HepG2 (cell line): ENCODE data around the gene KSR1. TPM values are rescaled to one million over a fixed set of nuclear protein-coding genes. Genes with fewer than 3 reads are reported as not detected.
A peak's percentile ranks its signal among the peaks of the same experiment; 100 is the strongest.

Source experiments
- AKAP8 ChIP-seq: sonication (generic); formaldehyde crosslinking; IDR thresholded peaks from 2 replicates; pipeline ENCODE4 v1.5.1; 2020; ENCODE audit warnings: mild to moderate bottlenecking, missing genetic modification reagents
- ARNT2 ChIP-seq: sonication (generic); formaldehyde crosslinking; IDR thresholded peaks from 2 replicates; pipeline ENCODE4 v1.8.0; 2022; ENCODE audit warnings: mild to moderate bottlenecking, low read depth, missing genetic modification reagents, moderate library complexity
- FOXP4 ChIP-seq: sonication (generic); formaldehyde crosslinking; IDR thresholded peaks from 2 replicates; pipeline ENCODE4 v1.4.0; 2020; ENCODE audit warnings: missing genetic modification reagents
- NFRKB ChIP-seq: fragments of 450-650 bp; IDR thresholded peaks from 2 replicates; pipeline ENCODE4 v1.6.1; 2017
- NR3C1 ChIP-seq: sonication (generic); formaldehyde crosslinking; IDR thresholded peaks from 2 replicates; pipeline ENCODE4 v1.4.0; 2020; ENCODE audit warnings: missing genetic modification reagents
- PATZ1 ChIP-seq: sonication (generic); formaldehyde crosslinking; IDR thresholded peaks from 2 replicates; pipeline ENCODE4 v1.4.0; 2020; ENCODE audit warnings: missing genetic modification reagents
- PRDM10 ChIP-seq: sonication (generic); formaldehyde crosslinking; IDR thresholded peaks from 2 replicates; pipeline ENCODE4 v1.4.0; 2020; ENCODE audit warnings: low read depth, missing genetic modification reagents
- SAFB2 ChIP-seq: sonication (generic); formaldehyde crosslinking; IDR thresholded peaks from 2 replicates; pipeline ENCODE4 v1.5.1; 2020; ENCODE audit warnings: missing genetic modification reagents, low read depth, mild to moderate bottlenecking, borderline replicate concordance
- SIX1 ChIP-seq: sonication (generic); formaldehyde crosslinking; IDR thresholded peaks from 2 replicates; pipeline ENCODE4 v1.4.0; 2020; ENCODE audit warnings: missing genetic modification reagents, borderline replicate concordance
- STAG1 ChIP-seq: sonication (generic); formaldehyde crosslinking; IDR thresholded peaks from 2 replicates; pipeline ENCODE4 v1.4.0; 2020; ENCODE audit warnings: missing genetic modification reagents
- TBP ChIP-seq: sonication (generic); formaldehyde crosslinking; IDR thresholded peaks from 2 replicates; pipeline ENCODE4 v1.5.0; 2020; ENCODE audit warnings: missing genetic modification reagents
- TBX3 ChIP-seq: fragments of 450-650 bp; IDR thresholded peaks from 2 replicates; pipeline ENCODE4 v1.6.1; 2017; ENCODE audit warnings: antibody characterized with exemption, mild to moderate bottlenecking, inconsistent platforms, borderline replicate concordance
- THAP8 ChIP-seq: sonication (generic); formaldehyde crosslinking; IDR thresholded peaks from 2 replicates; pipeline ENCODE4 v1.5.1; 2020; ENCODE audit warnings: missing genetic modification reagents, mild to moderate bottlenecking, borderline replicate concordance
- ZFP82 ChIP-seq: sonication (generic); formaldehyde crosslinking; IDR thresholded peaks from 2 replicates; pipeline ENCODE4 v1.5.1; 2020; ENCODE audit warnings: mild to moderate bottlenecking, missing genetic modification reagents, borderline replicate concordance
- ZNF451 ChIP-seq: sonication (generic); formaldehyde crosslinking; IDR thresholded peaks from 2 replicates; pipeline ENCODE4 v1.5.0; 2020; ENCODE audit warnings: mild to moderate bottlenecking, missing genetic modification reagents
- ZNF615 ChIP-seq: sonication (generic); formaldehyde crosslinking; IDR thresholded peaks from 2 replicates; pipeline ENCODE4 v1.5.0; 2020; ENCODE audit warnings: mild to moderate bottlenecking, missing genetic modification reagents, borderline replicate concordance
- ZNF782 ChIP-seq: sonication (generic); formaldehyde crosslinking; IDR thresholded peaks from 2 replicates; pipeline ENCODE4 v1.4.0; 2020; ENCODE audit warnings: missing genetic modification reagents, mild to moderate bottlenecking, borderline replicate concordance
- ZNF883 ChIP-seq: sonication (generic); formaldehyde crosslinking; IDR thresholded peaks from 2 replicates; pipeline ENCODE4 v1.5.1; 2020; ENCODE audit warnings: mild to moderate bottlenecking, missing genetic modification reagents; ENCODE audit errors: not compliant biosample characterization
- polyA plus RNA-seq, 8 experiments: library from polyadenylated mRNA; depleted of rRNA in 3 of 8; stranded (reverse) in 7 of 8; unstranded in 1 of 8; fragments of >200 nt; fragmentation: Illumina TruSeq in 4 of 8; extraction: Trizol in 4 of 8; gene quantifications; 2 replicates each; pipeline versions ENCODE4 v1.2.1 to v1.2.3, GENCODE V29; 2011 to 2016; ENCODE audit warnings: low read depth in 4 of 8, missing spikeins in 1 of 8, mixed read lengths in 1 of 8; ENCODE audit not compliant: insufficient read depth in 1 of 8
- total RNA-seq, 5 experiments: library from RNA; depleted of rRNA; stranded (reverse); fragments of >200 nt; fragmentation: Illumina TruSeq; extraction: Trizol; gene quantifications; 2 replicates each; pipeline ENCODE4 v1.2.3, GENCODE V29; 2016; ENCODE audit warnings: low read depth in 1 of 5

The KSR1 gene
- total and polyA plus RNA-seq, 2 of the 13 experiments (the other 11 are each of a cell fraction or from before 2014, with no cell fraction given): 10.1 to 16.6 TPM

- TF ChIP-seq PATZ1 (0 out of 2 replicates have a peak, but pooled peaks have one; percentile 16), FOXP4 (0 out of 2 replicates have a peak, but pooled peaks have one; percentile 10), AKAP8 (no peak), NFRKB (no peak), THAP8 (CRISPR knock-in tag) (no peak), ZFP82 (CRISPR knock-in tag) (no peak), TBX3 (no peak), SAFB2 (no peak), TBP (CRISPR knock-in tag) (no peak), ZNF883 (CRISPR knock-in tag) (no peak), SIX1 (CRISPR knock-in tag) (0 out of 2 replicates have a peak, but pooled peaks have one; percentile 6), ARNT2 (no peak), ZNF451 (CRISPR knock-in tag) (no peak), NR3C1 (CRISPR knock-in tag) (no peak), STAG1 (CRISPR knock-in tag) (peak; percentile 81), ZNF782 (no peak), ZNF615 (CRISPR knock-in tag) (no peak), PRDM10 (CRISPR knock-in tag) (no peak)
These were observed 38.2 kb downstream of the KSR1 start (continued) for GRCh38 chr17:27494192-27495091.
